BJ (cell line): ENCODE results near the gene ADAM21. TPM values are rescaled to one million over a fixed set of nuclear protein-coding genes. Genes with fewer than 3 reads are reported as not detected.
"Not testable (repeated sequence)": the region's sequence is repeated elsewhere in the genome, so short reads cannot be mapped to it uniquely, and the experiment has no call there.

Source experiments
- CTCF ChIA-PET: fragments of 350-600 bp; formaldehyde crosslinking; extraction: SDS; loops from one replicate; lab custom pipeline; 2021; ENCODE audit warnings: antibody characterized with exemption, inconsistent platforms; lab: Yijun Ruan, JAX
- POLR2A ChIA-PET: fragments of 300-600 bp; sonication (Branson Sonifier 250); formaldehyde crosslinking; extraction: SDS; loops from one replicate; lab custom pipeline; 2021; ENCODE audit warnings: antibody characterized with exemption; lab: Charles Lee
- DNase-seq: peaks from one replicate; pipeline ENCODE4 v3.0.0-alpha.2; 2011; ENCODE audit warnings: low read depth
- H3K27me3 ChIP-seq: 2 replicates; pipeline ENCODE4 v1.6.0; 2011; ENCODE audit warnings: low read length; ENCODE audit not compliant: control insufficient read depth, insufficient read depth
- H3K36me3 ChIP-seq: 2 replicates; pipeline ENCODE4 v1.5.1; 2011; ENCODE audit warnings: low read length; ENCODE audit not compliant: control insufficient read depth, insufficient read depth
- H3K4me3 ChIP-seq: 2 replicates; pipeline ENCODE4 v1.5.1; 2011; ENCODE audit warnings: low read depth, mild to moderate bottlenecking, control low read depth, low read length
- polyA plus RNA-seq: library from polyadenylated mRNA; depleted of rRNA; stranded (reverse); fragments of >200 nt; gene quantifications from 2 replicates; pipeline ENCODE4 v1.2.3, GENCODE V29; 2011
- TF ChIP-seq, protein P1 (sequence below): IDR thresholded peaks from 2 replicates; pipeline ENCODE4 v1.5.1; 2011; ENCODE audit warnings: low read depth, mild to moderate bottlenecking, control low read depth, inconsistent platforms, low read length, moderate library complexity; ENCODE audit not compliant: insufficient read depth

Gene ADAM21
- polyA plus RNA-seq, 1 experiment: 0.10 TPM

DNA sequence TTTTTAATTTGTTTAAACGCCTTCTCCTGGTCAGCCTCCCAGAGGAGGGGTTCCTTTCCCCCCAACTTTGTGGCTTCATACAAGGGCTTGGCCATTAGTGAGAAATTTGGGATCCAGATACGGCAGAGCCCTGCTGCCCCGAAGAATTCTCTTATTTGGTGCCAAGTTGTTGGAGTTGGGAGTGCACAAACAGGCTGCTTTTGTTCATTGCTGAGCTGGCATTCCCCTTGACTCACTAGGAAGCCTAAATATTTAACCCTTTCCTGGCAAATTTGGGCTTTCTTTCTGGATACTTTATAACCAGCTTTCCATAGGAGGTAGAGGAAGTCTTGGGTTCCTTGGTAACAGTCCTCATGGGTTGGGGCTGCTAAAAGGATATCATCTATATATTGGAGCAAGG, 10.3 kb upstream of the ADAM21 start:
- Histone ChIP-seq H3K27me3 (no peaks in the 10 kb centered on the region), H3K4me3 (no peak overlapping the region), H3K36me3 (no peaks in the 10 kb centered on the region)
- CTCF ChIA-PET: no interaction called here
- DNase-seq: no peak
- TF ChIP-seq, protein P1, sequence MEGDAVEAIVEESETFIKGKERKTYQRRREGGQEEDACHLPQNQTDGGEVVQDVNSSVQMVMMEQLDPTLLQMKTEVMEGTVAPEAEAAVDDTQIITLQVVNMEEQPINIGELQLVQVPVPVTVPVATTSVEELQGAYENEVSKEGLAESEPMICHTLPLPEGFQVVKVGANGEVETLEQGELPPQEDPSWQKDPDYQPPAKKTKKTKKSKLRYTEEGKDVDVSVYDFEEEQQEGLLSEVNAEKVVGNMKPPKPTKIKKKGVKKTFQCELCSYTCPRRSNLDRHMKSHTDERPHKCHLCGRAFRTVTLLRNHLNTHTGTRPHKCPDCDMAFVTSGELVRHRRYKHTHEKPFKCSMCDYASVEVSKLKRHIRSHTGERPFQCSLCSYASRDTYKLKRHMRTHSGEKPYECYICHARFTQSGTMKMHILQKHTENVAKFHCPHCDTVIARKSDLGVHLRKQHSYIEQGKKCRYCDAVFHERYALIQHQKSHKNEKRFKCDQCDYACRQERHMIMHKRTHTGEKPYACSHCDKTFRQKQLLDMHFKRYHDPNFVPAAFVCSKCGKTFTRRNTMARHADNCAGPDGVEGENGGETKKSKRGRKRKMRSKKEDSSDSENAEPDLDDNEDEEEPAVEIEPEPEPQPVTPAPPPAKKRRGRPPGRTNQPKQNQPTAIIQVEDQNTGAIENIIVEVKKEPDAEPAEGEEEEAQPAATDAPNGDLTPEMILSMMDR: no peak
- POLR2A ChIA-PET: no interaction called here

DNA sequence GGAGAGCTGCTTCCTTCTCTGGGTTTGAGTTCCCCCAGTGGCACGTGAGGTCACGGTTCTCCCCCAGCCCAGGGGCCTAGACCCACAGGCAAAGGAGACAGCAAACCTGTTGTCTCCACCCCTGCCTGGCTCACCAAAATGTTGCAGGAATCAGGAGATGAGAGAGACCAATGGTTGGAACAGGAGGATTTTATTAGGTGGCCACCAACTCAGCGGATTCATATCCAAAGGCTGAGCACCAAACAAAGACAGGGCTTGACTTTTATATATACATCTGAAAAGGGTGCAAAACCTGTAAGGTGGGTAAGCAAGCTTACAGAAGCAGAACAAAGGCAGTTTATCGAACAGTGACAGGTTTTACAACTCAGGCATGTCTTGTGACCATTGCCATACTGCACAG, 9.2 kb upstream of the ADAM21 start:
- TF ChIP-seq, protein P1: no peak
- DNase-seq: no peak
- ChIA-PET POLR2A (no interaction called here), CTCF (no interaction called here)
- Histone ChIP-seq H3K36me3 (no peaks in the 10 kb centered on the region), H3K27me3 (no peaks in the 10 kb centered on the region), H3K4me3 (no peak overlapping the region)

DNA sequence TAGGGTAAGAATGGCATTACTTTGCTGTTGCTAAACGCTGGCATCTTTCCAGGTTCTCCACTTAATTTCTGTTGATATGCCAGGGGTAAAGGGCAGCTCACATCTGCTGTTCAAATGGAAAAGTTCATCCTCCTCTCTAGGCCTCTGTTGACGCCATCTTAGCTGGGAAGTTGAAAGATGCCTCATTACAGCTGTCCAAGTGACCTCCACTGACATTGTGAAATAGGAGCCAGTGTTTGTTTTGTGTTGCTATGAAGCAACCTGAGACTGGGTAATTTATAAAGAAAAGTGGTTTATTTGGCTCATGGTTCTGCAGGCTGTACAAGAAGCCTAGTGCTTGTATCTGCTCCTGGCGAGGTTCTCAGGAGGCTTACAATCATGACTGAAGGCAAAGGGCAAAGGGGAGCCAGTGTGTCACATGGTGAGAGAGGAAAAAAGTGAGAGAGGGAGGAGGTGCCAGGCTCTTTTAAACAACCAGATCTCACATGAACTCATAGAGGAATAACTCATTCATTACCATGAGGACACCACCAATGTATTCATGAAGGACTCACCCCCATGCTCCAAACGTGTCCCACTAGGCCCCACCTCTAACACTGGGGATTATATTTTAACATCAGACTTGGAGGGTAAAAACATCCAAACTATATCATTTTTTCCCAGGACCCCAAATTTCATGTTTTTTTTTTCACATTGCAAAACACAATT, 3.2 kb upstream of the ADAM21 start:
- POLR2A ChIA-PET: no interaction called here
- CTCF ChIA-PET: interaction anchor here (0.7 kb wide), 1 partner anchor 45 kb away, joined by 3 read pairs; no protein-coding TSS in a partner anchor
- TF ChIP-seq, protein P1: no peak

DNA sequence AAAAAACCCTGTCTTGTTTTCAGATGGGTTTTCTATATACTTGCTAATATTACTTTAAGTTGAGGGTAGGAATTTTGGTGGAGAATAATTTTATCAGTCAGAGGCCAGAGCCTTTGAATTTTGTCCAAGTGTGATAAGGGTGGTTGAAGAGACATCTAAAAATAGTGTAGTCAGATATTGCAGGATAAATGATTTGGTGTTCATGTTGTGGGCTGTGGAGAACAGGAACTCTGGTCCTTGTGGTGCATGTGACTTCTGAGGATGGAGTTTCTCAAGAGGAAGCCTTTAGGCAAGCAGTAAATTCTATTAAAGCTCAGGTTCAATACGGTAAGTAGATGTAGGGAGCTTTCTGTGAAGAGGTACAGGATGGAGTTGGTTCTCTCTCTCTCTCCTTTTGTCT, 2.8 kb downstream of the ADAM21 start:
- Histone ChIP-seq H3K4me3 (no peak overlapping the region), H3K27me3 (no peaks in the 10 kb centered on the region), H3K36me3 (no peaks in the 10 kb centered on the region)
- ChIA-PET POLR2A (no interaction called here), CTCF (no interaction called here)
- TF ChIP-seq, protein P1: no peak
- DNase-seq: no peak

More for the DNA sequence above, 3.2 kb upstream of the ADAM21 start:
- H3K36me3 ChIP-seq: no peaks in the 10 kb centered on the region
- H3K4me3 ChIP-seq: no peak overlapping the region
- H3K27me3 ChIP-seq: no peaks in the 10 kb centered on the region
- no peak for DNase-seq

DNA sequence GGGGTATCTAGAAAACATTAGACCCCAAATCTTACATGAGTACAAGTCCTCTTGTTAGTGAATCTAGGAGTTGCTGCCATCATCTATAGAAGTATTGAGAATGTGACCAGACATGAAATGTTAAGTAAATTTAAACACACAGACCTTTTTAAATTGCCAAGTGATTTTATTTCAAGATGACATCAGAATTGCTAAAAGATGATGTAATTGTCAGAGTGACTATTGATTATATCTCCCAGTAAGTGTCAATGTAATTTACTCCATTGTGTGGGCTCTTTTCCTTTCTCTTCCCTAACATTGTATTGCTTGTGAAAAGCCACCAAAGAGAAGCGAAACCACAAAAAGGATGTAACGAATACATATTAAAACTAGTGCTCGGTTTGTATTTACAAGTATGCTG, 16.8 kb downstream of the ADAM21 start:
- ChIA-PET CTCF (no interaction called here), POLR2A (no interaction called here)
- TF ChIP-seq, protein P1: no peak
- no peak for DNase-seq
- Histone ChIP-seq H3K36me3 (no peaks in the 10 kb centered on the region), H3K4me3 (no peak overlapping the region), H3K27me3 (no peaks in the 10 kb centered on the region)

DNA sequence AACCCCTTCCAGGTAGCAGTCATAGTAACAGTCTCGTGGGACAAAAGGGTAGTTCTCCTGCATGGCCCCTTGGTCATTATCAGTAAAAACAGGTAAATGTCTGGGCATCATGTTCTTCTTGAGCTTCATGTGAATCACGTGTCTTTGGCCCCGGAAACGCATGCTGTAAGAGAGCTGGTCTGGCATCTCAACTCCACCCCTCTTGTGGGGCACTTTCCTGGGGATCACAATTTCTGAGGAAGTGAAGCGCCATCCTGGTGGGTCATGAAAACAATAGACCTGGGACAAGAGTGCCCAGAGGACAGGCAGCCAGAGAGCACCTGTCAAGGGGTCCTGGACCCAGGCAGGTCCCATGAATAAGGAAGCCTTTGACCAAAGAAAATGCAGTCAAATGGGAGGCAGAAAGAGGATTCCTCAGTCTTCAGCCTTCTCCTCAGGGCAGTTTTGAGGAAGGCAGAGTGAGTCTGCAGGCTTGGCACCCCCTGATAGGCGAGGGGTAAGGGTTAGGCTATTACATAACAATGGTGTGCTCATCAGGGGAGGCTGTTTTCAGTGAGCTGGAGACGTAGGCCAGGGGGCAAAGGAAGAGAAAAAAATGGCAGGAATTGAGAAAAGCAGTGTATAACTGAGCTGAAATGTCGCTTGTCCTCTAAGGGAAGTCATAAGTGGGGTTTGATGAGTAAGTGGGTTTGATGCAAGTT, 19.0 kb downstream of the ADAM21 start:
- DNase-seq, CTCF ChIA-PET, POLR2A ChIA-PET, H3K27me3 ChIP-seq, H3K36me3 ChIP-seq, H3K4me3 ChIP-seq: not testable (repeated sequence)
